Left ventricle myocardium inferior (tissue), 1 donor: ENCODE data around the gene GUCY1A2. TPM values are rescaled to one million over a fixed set of nuclear protein-coding genes. Genes with fewer than 3 reads are reported as not detected.

Source experiments
- DNase-seq: peaks from one replicate; pipeline ENCODE4 v3.0.0-alpha.2; 2020
- H3K27ac ChIP-seq: fragments of 200-600 bp; replicated peaks from 2 replicates; pipeline ENCODE4 v1.8.0; 2021
- H3K27me3 ChIP-seq: fragments of 200-600 bp; 2 replicates; pipeline ENCODE4 v1.8.0; 2021; ENCODE audit warnings: low read depth
- H3K36me3 ChIP-seq: fragments of 200-600 bp; 2 replicates; pipeline ENCODE4 v1.8.0; 2021
- H3K4me1 ChIP-seq: fragments of 200-600 bp; 2 replicates; pipeline ENCODE4 v1.8.0; 2021
- H3K4me3 ChIP-seq: fragments of 200-600 bp; 2 replicates; pipeline ENCODE4 v1.8.0; 2021; ENCODE audit warnings: mild to moderate bottlenecking, moderate library complexity
- H3K9me3 ChIP-seq: fragments of 200-600 bp; replicated peaks from 2 replicates; pipeline ENCODE4 v1.8.0; 2021
- CTCF ChIP-seq: fragments of 200-600 bp; IDR thresholded peaks from 2 replicates; pipeline ENCODE4 v1.8.0; 2021; ENCODE audit warnings: antibody characterized with exemption, mild to moderate bottlenecking, borderline replicate concordance
- intact Hi-C: fragments of 100-400 bp; cut with micrococcal nuclease; formaldehyde crosslinking; loops from one replicate; pipeline ENCODE4 v1.11.0; 2022
- total RNA-seq: library from RNA; stranded (reverse); fragmentation: NEBNext Ultra II Directional; extraction: Animal tissue kit (Norgen Biotek cat#: 25700); gene quantifications from one replicate; pipeline ENCODE4 v1.2.1, GENCODE V29; 2021
- donor health status: DM: no; HTN: yes; CAD: no; lungs with severe emphysema.

GUCY1A2 gene
- total RNA-seq, 1 donor from 2014 or later = 10.2 TPM

GRCh38 chr11:106988151-106989077 lies 29.9 kb downstream of the GUCY1A2 start:
- peak overlapping the region; percentile 68 for H3K27ac ChIP-seq
- intact Hi-C loops = no loop called here
- DNase-seq = no peak
- no peaks in the 10 kb centered on the region for H3K36me3 ChIP-seq
- no peaks in the 10 kb centered on the region for H3K9me3 ChIP-seq
- no peak for TF ChIP-seq CTCF
- H3K4me1 ChIP-seq = peaks cover 37% of the 10 kb centered on the region
- H3K27me3 ChIP-seq = no peaks in the 10 kb centered on the region
- no peak overlapping the region for H3K4me3 ChIP-seq

GRCh38 chr11:106986673-106987072 lies 31.6 kb downstream of the GUCY1A2 start:
- intact Hi-C loops = no loop called here
- Histone ChIP-seq H3K27ac (peak overlapping the region; percentile 68), H3K36me3 (no peaks in the 10 kb centered on the region), H3K27me3 (no peaks in the 10 kb centered on the region), H3K4me1 (peaks cover 37% of the 10 kb centered on the region), H3K4me3 (no peak overlapping the region), H3K9me3 (no peaks in the 10 kb centered on the region)
- TF ChIP-seq CTCF = no peak
- no peak for DNase-seq

- intact Hi-C loops = no loop called here
- no peaks in the 10 kb centered on the region for H3K27me3 ChIP-seq
- H3K27ac ChIP-seq = peak overlapping the region; percentile 68
- no peak for DNase-seq
- H3K9me3 ChIP-seq = no peaks in the 10 kb centered on the region
- no peaks in the 10 kb centered on the region for H3K36me3 ChIP-seq
- no peak for TF ChIP-seq CTCF
- no peak overlapping the region for H3K4me3 ChIP-seq
- H3K4me1 ChIP-seq = peaks cover 36% of the 10 kb centered on the region
These were observed 32.0 kb downstream of the GUCY1A2 start for GRCh38 chr11:106986261-106986660.

GRCh38 chr11:106983991-106984390 lies 34.3 kb downstream of the GUCY1A2 start:
- no peaks in the 10 kb centered on the region for H3K27me3 ChIP-seq
- DNase-seq = no peak
- peak overlapping the region; percentile 35 for H3K27ac ChIP-seq
- no peaks in the 10 kb centered on the region for H3K9me3 ChIP-seq
- peaks cover 15% of the 10 kb centered on the region for H3K4me1 ChIP-seq
- TF ChIP-seq CTCF = no peak
- no peak overlapping the region for H3K4me3 ChIP-seq
- intact Hi-C loops = no loop called here
- no peaks in the 10 kb centered on the region for H3K36me3 ChIP-seq

GRCh38 chr11:106983261-106983660 lies 35.0 kb downstream of the GUCY1A2 start:
- Histone ChIP-seq H3K27ac (peak overlapping the region; percentile 35), H3K4me3 (no peak overlapping the region), H3K27me3 (no peaks in the 10 kb centered on the region), H3K36me3 (no peaks in the 10 kb centered on the region), H3K9me3 (no peaks in the 10 kb centered on the region), H3K4me1 (peaks cover 8% of the 10 kb centered on the region)
- intact Hi-C loops = no loop called here
- DNase-seq = peak; percentile 13
- TF ChIP-seq CTCF = no peak
